ENCODE measurements around the gene CENPO.
"Not testable (repeated sequence)": the region's sequence is repeated elsewhere in the genome, so short reads cannot be mapped to it uniquely, and the experiment has no call there.

The CENPO gene

DNA sequence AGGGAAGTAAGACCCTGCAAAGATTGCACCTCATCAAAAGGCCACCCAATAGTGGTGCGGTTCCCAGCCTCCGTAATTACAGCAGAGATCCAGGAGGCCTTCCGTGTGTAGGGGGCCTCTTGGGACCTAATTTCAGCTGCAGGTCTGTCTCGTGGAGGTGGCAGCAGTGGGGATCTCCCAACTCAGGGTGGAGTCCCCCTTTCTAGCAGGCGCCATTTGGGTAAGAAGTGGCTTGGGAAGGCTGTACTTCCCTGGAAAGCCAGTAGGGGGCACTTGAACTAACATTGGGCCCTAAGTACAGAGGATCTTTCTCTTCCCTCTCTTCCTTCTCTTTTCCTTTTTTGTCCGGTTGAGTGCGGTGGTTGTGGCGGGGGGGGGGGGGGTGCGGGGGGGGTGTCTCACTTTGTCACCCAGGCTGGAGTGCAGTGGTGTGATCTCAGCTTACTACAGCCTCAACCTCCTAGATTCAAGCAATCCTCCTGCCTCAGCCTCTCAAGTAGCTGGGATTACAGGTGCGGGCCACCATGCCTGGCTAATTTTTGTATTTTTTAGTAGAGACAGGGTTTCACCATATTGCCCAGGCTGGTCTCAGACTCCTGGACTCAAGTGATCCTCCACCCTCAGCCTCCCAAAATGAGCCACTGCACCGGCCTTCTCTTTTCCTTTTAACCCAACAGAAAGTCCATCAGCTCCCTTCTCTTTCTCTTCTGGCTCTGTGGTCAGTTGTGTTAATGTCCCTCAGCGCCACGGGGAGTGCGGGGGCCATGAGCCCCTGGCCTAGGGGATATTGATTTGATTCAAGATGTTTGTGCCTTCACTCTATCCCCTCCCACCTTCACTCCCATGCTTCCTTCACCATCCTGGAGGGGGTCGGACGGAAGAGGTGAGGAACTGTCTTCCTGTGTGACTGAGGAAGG is 32.0 kb downstream of the CENPO start:
- FAIRE-seq, result no peak

DNA sequence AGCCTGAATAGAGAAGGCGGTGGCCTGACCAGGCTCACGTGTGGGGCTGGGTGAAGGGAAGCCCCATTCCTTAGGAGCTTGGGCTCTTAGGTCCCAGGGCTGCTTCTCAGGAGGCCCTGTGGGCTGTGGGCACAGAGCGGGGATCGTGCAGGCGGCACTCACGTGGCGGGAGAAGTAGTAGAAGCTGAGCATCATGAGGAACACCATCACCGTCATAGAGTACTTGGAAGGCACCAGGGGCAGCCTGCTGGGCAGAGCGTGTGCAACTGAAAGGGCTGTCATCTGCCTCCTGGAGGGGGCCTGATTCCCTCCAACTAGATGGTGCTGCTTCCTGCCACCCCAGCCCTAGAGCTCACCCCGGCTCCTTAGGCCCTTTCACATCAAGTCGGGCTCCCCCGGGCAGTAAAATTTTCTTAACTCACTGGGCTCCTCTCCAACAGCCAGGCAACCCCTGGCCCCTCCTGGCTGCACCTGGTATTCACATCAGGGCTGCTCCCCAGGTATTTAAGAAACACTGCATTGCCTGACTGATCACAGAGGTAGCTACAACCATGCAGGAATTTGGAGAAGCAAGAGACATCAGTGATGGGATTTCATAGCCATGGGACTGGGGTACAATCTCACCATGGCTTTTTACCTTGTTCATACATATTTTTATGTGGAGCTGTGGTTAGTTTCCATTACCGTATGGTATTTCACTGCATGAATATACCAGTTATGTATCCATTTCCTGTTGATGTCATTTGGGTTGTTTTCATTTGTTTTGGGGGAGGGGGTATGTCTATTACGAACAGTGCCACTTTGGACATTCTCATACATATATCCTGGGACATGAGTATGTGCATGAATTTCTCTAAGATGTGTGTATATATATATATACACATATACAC is 32.9 kb downstream of the CENPO start:
- no peak for FAIRE-seq

DNA sequence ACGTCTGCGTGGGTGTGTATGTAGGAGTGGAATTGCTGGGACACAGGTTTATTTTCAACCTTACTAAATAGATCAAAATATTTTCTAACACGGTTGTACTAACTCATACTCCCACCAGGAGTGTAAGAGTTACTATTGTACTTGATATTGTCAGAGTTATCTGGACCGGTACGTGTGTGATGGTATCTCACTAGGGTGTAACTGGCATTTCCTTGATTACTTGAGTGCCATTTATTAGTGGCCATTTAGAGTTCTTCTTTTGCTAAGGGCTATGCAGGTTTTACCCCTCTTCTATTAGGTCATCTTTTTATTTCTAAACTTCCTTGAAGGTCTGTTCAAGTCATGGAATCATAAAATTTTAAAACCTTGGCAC is 33.5 kb downstream of the CENPO start:
- no peak for FAIRE-seq

DNA sequence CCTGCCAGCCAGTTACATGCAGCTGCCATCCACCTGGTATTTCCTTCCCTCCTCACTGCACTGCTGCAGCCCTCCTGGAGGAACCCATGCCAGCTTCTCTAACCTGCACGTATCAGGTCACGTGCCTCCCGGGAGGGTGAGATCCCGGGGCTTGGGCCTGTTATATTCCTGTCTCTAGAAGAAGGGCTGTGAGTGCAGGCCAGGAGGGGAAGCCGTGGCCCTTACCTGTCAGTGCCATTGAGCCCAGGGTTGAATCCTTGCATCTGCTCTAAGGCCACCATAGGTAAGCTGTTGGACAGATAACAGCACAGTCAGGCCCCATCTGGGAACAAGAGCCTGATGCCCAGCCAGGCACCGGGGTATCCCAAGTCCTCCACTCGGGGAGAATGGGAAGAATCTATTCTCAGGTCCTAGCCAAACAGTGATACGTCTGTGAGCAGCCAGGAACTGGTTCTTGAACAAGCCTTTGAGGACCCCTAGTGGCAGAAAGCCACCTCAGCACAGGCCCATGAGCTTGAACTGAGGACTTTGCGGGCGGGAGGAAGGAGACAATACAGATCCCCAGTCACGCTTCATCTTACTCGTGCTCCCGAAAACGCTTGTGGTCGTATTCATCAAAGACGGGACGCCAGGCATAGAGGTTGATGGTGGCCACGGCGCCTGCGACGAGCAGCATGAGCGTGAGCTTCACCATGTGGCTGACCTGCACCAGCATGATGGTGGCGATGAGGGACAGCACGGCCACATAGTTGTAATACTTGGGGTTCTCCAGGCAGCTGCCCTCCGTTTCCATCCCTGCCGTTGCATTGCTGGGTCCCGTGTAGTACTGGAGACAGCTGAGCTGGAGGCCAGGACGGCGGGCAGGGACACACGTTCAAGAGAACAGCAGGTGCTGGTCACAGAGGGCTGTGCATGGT is 34.4 kb downstream of the CENPO start:
- peak; percentile 87 for FAIRE-seq

DNA sequence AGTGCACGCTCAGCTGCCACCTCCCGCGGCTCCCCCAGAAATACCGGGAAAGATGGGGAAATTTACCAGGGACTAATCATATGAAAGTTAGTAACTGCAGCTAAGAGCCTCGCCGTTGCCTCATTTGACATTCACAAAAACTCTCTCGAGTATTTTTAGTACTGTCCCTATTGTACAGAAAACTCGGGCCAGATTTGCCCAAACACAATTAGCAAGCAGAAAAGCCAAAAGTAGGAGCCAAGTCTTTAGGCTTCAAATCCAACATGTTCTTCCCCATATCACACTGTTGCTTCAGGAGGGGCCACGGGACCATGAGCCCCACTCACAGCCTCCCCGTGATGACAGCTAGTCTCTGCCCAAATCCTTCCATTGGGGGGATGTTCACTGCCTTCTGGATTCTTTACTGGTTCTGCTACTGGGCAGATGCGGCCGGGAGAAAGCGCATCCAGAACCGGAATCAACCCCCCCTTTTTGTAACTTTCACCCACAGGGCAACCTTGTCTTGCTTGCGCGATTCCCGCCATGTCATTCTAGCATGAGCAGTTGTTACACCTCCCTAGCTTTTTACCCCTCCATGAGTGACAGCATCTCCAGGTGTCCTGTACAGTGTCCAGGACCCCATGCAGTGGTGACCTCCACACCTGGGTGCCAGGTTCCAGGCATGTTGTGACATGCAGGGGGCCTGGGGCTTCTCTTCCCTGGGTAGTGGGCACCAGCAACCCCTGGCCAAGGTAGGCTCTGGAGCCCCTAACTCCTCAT is 35.2 kb downstream of the CENPO start:
- no peak for FAIRE-seq

DNA sequence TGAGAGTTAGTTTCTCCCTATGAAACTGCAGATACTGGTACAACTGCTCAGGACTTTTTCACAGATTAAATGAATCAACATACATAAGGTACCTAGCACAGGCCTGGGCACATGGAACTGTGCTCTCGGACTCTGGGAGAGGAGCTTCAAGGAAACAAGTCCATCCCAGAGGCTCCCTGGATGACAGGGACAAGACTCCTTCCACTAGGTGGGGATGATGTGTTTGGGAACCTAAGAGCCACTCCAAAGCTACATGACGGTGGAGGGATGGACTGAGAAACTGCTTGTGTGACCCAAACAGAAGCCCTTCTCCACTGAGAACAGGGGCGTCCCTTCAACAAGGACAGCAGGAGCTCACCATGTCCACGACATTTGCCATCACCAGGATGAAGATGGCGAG is 37.1 kb downstream of the CENPO start:
- no peak for FAIRE-seq

DNA sequence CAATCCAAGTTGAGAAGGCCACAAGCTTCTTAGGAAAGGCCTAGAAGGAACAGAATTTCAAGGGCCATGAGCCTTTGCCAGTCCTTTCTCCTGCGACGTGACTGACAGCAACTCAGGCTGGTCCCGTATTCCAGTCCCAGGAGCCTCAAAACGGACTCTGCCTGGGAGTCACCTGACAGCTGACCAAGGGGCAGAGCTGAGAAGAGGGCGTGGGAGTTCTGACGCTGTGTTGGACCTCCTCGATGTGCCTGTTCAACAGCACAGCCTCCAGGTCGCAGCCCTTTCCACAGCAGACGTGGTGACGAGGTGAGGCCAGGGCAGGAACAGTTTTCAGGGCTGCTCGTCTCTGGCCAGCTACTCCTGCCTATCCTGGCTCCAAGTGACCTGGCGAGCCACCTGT is 37.6 kb downstream of the CENPO start:
- no peak for FAIRE-seq

DNA sequence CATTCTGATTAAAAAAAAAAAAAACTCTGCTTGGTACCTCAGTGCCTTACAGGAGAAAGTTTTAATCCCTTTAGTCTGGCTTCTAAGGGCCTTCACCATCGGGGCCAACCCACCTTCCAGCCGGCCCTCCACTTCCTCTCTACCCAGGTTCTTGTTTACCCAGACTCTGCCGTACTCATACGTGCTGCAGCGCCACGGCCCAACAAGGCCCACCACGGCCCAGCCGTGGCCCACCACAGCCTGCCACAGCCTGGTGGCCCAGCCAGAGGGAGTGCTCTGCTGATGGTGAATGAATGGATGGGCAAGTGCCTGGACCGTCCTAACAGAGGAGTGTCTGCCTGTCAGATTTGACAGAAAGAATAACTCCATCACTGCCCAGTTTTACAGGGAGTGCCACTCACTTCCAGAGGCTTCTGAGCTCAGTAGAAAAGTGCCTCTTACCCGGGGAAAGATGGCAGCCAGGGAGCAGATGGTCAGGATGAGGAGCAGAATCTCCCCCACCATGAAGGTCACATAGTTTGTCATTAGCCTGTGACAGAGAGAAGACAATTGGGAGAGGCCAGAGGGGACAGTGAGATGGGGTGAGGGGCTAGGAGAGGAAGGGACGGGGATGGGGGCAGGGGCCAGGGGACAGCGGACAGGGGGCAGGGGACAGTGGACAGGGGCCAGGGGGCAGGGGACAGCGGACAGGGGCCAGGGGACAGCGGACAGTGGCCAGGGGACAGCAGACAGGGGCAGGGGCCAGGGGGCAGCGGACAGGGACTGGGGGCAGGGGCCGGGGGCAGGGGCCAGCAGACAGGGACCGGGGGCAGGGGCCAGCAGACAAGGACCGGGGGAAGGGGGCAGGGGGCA is 38.2 kb downstream of the CENPO start:
- FAIRE-seq, result no peak

DNA sequence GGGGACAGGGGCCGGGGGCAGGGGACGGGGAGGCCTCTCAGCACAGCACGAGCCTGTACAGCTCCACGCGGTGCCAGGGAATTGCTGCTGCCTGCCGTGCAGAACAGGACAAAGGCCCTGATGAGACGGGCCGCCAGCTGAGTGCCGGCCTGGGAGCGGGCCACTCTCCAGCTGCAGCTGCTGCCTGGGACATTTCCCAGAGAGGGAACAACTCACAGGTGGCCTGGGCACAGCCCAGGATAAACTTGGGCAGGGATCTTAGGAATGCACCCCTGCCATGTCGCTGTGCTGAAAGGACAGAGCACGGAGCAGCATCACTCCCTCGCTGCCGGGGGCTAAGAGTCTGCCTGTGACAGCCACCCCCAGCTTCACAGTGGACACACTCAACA is 38.8 kb downstream of the CENPO start:
- FAIRE-seq, result no peak

DNA sequence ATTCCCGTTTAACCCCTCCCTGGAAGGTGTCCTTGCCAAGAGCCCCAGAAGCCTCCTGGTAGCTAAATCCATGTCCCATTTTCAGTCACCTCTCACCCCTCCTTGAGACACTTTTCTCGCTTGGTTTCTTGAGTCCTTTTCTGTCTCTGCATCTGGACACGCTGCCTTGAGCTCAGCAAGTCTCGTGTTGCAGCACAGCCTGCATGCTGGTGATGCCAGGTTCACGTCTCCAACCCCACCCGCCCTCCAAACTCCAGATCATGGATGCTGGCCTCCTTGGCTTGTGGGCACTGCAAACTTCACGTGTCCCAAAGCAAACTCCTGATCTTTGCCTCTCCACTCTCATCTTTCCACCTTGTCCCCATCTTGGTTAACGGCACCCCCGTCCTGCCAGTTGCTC is 39.3 kb downstream of the CENPO start:
- FAIRE-seq, result no peak

DNA sequence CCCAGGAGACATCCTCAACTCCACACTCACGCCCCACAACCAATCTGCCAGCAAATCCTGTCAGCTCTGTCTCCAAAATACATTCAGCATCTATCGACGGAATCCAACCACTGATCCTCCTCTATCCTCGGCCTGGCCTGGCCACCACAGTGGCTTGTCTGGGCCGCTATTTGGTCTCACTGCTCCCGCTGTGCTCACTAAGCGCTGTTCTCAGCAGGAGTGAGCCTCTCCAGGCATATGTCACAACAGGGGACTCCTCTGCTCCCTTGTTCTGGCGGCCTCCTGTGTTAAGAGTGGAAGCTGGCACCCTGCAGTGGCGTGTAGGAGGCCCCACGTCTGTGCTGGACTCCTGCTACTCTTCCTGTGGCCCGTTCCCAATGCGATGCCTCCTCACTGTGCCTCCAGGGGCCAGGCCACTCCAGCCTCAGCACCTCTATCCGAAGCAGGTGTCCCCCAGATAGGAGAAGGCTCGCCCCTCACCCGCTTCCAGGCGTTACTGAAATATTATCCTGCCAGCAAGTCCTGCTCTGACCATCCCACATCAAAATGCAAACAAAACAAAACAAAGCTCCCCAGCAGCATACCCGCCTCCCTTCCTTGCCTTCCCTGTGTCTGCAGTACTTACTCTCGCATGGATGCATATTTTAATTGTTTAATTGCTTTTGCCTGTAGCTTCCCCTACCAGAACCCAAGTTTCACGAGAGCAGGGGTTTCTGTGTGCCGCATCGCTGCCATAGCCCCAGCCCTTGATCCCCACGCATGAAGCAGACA is 39.9 kb downstream of the CENPO start:
- FAIRE-seq, result no peak

DNA sequence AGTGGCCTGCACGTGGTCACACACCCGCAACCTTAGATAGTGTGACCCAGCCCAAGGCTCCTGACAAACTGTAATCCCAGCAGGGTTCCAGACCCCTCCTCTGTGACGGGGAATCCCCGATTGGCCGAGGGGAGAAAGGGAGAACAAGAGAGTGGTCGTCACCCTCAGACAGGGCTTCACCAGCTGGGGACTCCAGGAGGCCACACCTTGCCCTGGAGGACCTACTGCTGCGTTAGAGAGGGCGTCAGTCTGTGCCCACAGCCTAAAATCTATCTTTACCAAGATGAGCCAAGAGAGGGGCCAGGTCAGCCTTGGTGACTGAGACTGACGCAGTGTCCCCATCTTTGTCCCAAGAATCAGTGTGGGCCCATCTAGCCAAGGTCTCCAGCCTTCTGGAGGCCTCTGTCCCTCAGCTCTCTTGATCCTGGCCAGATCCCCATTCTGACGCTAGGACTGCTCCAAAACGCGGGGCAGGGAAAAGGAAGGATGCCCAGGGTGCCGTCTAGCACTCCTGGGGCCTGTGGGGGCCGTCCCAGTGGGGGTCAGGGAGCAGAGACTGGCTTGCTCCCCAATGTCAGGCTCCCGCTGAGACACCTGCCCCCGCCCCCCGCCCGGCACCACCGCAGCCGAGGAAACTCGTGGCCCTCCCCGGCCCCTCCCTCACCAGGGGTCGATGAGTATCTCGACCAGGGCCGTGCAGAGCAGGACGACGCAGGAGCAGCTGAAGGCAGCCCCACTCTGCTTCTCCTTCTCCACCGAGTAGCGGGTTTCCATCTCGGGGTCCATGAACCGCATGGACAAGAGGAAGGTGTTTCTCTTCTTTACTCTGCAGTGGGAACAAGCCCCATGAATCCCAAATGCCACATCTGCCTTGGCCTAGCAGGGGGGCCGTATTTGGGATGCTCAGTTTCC is 40.9 kb downstream of the CENPO start:
- FAIRE-seq, result no peak

DNA sequence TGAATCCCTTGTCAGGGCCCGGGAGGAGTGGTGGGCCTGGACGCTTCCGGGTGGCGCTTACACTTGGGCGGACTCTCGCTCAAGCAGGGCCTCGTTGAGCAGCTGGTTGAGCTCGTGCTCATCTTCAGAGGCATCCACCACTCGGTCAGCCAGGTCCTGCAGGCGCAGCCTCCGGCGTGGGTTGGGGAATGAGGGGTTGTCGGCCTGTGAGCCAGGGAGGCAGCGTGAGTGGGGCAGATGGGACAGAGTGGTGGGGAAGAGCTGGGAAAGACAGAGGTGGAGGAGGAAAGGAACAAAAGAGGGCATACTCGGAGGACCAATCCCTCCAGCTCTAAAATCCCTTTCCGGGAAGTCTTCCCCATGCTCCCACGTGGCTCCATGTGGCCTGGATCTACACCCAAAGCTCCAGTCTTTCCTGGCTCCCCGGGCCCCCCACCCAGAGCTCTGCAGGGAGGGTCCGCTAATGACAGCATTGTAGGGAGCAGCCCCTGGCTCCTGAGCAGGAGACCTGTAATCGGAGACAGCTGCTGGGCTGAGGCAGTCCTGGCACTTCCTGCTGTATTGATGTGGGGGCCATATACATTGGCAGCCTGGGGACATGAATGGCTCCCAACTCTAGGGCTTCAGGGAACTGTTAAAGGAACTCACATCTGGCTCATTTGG is 41.6 kb downstream of the CENPO start:
- FAIRE-seq, result no peak

DNA sequence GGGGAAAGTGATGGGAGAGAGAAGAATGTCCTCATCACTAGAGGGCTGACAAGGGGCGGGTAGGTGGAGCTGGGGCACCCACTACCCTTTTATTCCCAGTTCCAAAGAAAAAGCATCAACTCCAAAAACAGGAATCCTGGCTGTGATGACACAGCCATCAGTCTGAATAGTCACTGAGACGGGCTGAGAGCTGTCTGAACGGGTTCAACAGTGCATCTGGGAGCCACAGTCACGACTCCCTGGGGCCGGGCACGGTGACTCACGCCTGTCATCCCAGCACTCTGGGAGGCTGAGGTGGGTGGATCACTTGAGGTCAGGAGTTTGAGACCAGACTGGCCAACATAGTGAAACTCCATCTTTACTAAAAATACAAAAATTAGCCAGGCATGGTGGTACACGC is 42.2 kb downstream of the CENPO start:
- not testable (repeated sequence) for FAIRE-seq

DNA sequence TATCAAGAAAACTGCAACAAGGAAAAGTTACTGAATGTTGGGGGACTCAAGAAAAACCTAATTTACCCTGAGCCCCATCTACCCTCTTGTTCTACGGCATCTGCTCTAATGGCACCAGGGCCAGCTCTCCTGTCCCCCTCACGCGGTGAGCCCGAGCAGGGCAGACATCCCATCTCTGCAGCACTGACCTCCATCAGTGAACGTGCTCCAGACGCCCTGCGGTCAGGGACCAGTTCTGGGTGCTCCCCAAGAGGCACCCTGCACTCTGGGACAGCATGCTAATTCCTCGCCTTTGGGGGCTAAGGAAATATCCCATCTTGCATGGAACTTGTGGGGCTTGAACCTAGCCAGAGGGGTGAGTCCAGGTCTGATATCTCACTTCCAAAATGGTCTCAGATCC is 43.0 kb downstream of the CENPO start:
- FAIRE-seq, result no peak

DNA sequence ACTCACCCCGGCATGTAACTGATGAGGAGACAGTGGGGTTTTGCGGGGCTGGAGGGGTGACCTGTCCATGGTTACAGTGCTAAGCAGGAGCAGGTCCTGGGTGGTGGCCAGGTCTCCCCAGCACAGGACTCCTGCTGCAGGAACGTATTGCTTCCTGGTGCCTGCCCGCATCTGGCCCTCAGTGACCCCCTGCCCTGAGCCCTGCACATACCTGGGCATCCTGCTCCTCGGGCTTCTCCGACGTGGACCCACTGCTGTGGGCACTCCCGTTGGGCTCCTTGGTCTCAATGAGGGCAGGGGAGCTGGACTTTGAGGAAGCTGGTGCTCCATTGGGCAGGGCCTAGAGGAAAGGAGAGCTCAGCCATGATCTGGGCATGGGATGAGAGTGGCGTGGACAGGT is 43.5 kb downstream of the CENPO start:
- no peak for FAIRE-seq

DNA sequence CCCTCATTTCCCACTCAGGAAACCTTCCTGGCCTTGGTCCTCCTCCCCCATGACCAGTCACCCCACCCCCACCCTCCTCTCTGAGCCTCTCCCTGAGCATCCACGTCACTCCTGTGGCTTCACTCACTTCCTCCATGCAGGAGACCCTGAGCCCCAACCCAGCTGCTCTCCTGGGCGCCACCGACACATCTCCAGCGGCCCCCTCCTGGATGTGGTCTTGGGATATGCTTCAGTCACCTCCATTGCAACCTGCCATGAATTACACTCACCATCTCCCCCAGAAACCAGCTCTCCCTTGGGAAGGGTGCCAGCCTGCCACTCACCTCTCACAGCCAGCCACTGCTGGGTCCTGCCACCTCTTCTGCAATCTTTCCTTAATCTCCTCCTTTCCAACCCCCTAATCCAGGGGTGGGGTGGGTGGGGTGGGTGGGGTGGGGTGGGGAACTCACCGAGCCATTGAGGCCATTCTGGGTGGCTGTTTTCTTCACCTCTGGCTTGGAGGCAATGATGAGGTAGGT is 44.8 kb downstream of the CENPO start:
- no peak for FAIRE-seq

DNA sequence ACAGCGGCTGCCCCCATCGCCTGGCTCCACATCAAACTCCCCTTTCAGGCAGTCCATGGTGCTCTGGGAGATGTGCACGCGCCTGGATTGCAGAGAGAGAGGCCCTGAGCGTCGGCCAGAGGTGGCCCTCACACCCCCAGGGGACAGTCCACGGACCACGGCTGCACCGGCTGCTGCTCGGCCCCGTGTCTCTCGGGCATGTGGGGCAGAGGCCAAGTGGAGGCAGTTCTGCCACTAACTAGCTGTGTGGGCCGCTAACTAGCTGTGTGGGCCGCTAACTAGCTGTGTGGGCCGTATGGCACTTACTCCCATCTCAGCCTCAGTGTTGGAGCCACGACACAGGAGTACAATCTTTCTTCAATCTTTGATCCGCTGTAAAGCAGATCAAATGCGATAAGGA is 45.3 kb downstream of the CENPO start:
- FAIRE-seq, result no peak
